Measurements from ENCODE around the gene SLC2A3. TPM values are rescaled to one million over a fixed set of nuclear protein-coding genes. Genes with fewer than 3 reads are reported as not detected.
"Not testable (repeated sequence)": the region's sequence is repeated elsewhere in the genome, so short reads cannot be mapped to it uniquely, and the experiment has no call there.

Gene SLC2A3
- total RNA-seq, 4 donors from 2014 or later, result 8.2 to 64.1 (median 48.0) TPM

DNA sequence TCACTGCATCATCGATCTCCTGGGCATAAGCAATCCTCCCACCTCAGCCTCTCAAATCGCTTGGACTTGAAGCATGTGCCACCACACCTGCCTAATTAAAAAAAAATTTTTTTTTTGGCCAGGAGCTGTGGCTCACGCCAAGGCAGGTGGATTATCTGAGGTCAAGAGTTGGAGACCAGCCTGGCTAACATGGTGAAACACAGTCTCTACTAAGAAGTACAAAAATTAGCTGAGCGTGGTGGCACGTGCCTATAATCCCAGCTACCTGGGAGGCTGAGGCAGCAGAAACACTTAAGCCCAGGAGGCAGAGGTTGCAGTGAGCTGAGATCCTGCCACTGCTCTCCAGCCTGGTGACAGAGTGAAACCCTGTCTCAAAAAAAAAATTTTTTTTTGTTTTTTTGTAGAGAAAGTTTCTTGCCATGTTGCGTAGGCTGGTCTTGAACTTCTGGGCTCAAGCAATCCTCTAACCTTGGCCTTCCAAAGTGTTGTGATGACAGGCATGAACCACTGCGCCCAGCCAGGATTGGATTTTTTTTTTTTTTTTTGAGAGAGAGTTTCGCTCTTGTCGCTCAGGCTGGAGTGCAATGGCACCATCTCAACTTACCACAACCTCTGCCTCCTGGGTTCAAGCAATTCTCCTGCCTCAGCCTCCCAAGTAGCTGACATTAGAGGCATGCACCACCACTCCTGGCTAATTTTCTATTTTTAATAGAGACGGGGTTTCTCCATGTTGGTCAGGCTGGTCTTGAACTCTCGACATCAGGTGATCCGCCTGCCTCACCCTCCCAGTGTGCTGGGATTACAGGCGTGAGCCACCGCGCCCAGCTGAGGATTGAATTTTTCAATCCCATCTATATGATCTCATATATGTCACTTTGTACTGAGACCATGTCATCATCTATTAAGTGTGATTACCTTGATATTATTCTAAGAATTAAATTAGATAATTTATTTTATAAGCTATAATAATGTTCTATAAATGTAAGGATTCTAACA is 12.4 kb downstream of the SLC2A3 start:
- intact Hi-C loops (cut with DNase I; ENCODE audit: low total_unique reads), result no loop called here
- Histone ChIP-seq H3K4me1 (no peaks in the 10 kb centered on the region), H3K27ac (no peak overlapping the region), H3K36me3 (no peaks in the 10 kb centered on the region), H3K4me3 (no peak overlapping the region), H3K9me3 (no peaks in the 10 kb centered on the region), H3K27me3 (no peaks in the 10 kb centered on the region)
- DNase-seq, result no peak
- TF ChIP-seq, protein P1, sequence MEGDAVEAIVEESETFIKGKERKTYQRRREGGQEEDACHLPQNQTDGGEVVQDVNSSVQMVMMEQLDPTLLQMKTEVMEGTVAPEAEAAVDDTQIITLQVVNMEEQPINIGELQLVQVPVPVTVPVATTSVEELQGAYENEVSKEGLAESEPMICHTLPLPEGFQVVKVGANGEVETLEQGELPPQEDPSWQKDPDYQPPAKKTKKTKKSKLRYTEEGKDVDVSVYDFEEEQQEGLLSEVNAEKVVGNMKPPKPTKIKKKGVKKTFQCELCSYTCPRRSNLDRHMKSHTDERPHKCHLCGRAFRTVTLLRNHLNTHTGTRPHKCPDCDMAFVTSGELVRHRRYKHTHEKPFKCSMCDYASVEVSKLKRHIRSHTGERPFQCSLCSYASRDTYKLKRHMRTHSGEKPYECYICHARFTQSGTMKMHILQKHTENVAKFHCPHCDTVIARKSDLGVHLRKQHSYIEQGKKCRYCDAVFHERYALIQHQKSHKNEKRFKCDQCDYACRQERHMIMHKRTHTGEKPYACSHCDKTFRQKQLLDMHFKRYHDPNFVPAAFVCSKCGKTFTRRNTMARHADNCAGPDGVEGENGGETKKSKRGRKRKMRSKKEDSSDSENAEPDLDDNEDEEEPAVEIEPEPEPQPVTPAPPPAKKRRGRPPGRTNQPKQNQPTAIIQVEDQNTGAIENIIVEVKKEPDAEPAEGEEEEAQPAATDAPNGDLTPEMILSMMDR (IDR thresholded peaks at IDR 0.05), result no peak
- TF ChIP-seq POLR2A (IDR thresholded peaks at IDR 0.05), result no peak

DNA sequence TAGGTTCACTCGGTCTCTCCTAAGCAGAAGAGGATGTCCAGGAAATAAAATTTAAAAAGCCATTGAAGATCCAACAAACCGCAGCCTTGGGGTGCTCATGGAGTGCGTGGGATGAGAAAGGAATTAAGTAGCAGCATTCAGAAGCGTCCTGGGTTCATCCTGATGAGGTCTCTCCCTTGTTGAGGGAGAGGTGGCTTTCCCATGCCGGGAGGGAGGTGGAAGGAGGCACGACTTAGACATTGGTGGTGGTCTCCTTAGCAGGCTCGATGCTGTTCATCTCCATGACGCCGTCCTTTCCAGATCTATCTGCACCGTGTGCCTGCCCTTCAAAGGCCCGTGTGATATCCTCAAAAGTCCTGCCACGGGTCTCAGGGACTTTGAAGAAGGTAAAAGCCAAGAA is 14.8 kb downstream of the SLC2A3 start:
- H3K4me3 ChIP-seq; H3K4me1 ChIP-seq; H3K27me3 ChIP-seq; H3K36me3 ChIP-seq; DNase-seq; H3K9me3 ChIP-seq; H3K27ac ChIP-seq; intact Hi-C loops (cut with DNase I; ENCODE audit: low total_unique reads): not testable (repeated sequence)

DNA sequence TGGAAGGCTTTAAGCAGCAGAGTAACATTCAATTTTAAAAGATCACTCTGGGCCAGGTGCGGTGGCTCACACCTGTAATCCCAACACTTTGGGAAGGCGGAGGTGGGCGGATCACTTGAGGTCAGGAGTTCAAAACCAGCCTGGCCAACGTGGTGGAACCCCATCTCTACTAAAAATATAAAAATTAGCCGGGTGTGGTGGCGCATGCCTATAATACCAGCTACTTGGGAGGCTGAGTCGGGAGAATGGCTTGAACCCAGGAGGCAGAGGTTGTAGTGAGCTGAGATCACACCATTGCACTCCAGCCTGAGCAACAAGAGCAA is 17.8 kb downstream of the SLC2A3 start:
- DNase-seq; H3K36me3 ChIP-seq; intact Hi-C loops (cut with DNase I; ENCODE audit: low total_unique reads); H3K27ac ChIP-seq; H3K4me1 ChIP-seq; H3K4me3 ChIP-seq; H3K9me3 ChIP-seq; H3K27me3 ChIP-seq: not testable (repeated sequence)

DNA sequence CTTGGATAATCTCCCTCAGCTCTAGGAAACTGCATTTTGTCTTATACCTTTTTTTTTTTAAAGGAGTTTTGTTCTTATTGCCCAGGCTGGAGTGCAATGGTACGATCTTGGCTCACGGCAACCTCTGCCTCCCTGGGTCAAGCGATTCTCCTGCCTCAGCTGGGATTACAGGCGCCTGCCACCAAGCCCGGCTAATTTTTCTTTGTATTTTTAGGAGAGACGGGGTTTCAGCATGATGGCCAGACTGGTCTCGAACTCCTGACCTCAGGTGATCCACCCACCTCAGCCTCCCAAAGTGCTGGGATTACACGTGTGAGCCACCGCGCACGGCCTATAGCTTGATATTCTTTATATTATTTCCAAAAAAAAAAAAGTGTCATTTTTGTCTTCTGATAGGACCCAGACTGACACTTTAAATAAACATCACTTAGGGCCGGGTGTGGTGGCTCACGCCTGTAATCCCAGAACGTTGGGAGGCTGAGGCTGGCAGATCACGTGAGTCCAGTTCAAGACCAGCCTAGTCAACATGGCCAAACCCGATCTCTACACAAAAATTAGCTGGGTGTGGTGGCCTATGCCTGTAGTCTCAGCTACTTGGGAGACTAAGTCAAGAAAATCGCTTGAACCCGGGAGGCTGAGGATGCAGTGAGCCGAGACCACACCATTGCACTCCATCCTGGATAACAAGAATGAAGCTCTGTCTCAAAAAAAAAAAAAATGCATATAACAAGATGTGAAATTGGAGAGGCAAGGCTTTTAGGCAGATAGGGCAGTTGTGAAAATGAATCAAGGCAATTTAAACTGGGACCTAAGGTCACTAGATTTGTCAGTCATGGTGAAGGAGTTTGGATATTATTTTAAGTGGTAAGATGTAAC is 18.4 kb downstream of the SLC2A3 start:
- intact Hi-C loops (cut with DNase I; ENCODE audit: low total_unique reads), result no loop called here
- H3K4me3 ChIP-seq, result no peak overlapping the region
- no peaks in the 10 kb centered on the region for H3K4me1 ChIP-seq
- H3K9me3 ChIP-seq, result no peaks in the 10 kb centered on the region
- H3K27ac ChIP-seq, result no peak overlapping the region
- no peak for DNase-seq
- no peaks in the 10 kb centered on the region for H3K36me3 ChIP-seq
- TF ChIP-seq, protein P1 (IDR thresholded peaks at IDR 0.05), result no peak
- TF ChIP-seq POLR2A (IDR thresholded peaks at IDR 0.05), result no peak
- no peaks in the 10 kb centered on the region for H3K27me3 ChIP-seq

DNA sequence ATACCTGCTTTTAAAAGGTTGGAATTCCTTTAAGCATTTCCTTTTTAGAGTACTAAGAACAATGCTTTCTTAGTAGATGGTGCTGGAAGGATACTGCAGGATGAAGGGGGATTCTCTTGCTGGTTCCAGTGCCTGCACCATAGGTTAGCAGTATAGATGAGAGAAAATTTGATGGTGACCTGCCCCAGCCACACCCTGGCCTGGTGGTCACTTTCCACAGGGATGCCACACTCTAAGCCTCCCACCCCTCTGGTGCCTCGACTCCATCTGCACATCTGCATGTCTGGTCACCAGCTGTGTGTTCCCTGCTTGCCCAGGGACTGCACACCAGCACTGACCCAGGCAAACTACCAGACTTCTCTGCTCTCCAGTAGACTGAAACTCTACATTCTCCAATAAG is 19.1 kb downstream of the SLC2A3 start:
- Histone ChIP-seq H3K36me3 (no peaks in the 10 kb centered on the region), H3K27me3 (no peaks in the 10 kb centered on the region), H3K4me3 (no peak overlapping the region), H3K9me3 (no peaks in the 10 kb centered on the region), H3K4me1 (no peaks in the 10 kb centered on the region), H3K27ac (no peak overlapping the region)
- intact Hi-C loops (cut with DNase I; ENCODE audit: low total_unique reads), result no loop called here
- TF ChIP-seq, protein P1 (IDR thresholded peaks at IDR 0.05), result no peak
- TF ChIP-seq POLR2A (IDR thresholded peaks at IDR 0.05), result no peak
- DNase-seq, result no peak
